ENCODE data around the gene SHLD2. TPM values are rescaled to one million over a fixed set of nuclear protein-coding genes. Genes with fewer than 3 reads are reported as not detected.

SHLD2 gene
- 24.6 TPM for polyA plus RNA-seq (2012; ENCODE audit: missing spikeins)

GRCh38 chr10:87094373-87095235 lies at the start of gene SHLD2, which contains the start of gene GLUD1:
SHLD2 (plus strand) TSS chr10:87095206; CDS start chr10:87151355, 56,149 bp downstream.
GLUD1 (minus strand) TSS chr10:87094843; CDS start chr10:87094769, 74 bp downstream.
- FAIRE-seq (peak; percentile 94), DNase-seq (ENCODE audit: insufficient read length) (peak; percentile 80)
- TF ChIP-seq POLR2A (IDR thresholded peaks at IDR 0.05; ENCODE audit: low read depth, low read length) (peak; percentile 84), POLR2AphosphoS5 (IDR thresholded peaks at IDR 0.05; ENCODE audit: low read depth, low read length) (peak; percentile 61; the same call in 1 of the 2 replicates), TAF1 (IDR thresholded peaks at IDR 0.05; ENCODE audit: borderline replicate concordance, low read depth, low read length) (no peak)

- no peak for FAIRE-seq
- DNase-seq (ENCODE audit: insufficient read length): no peak
- no peak for TF ChIP-seq POLR2AphosphoS5 (IDR thresholded peaks at IDR 0.05; ENCODE audit: low read depth, low read length)
- TF ChIP-seq TAF1 (IDR thresholded peaks at IDR 0.05; ENCODE audit: borderline replicate concordance, low read depth, low read length): no peak
- TF ChIP-seq POLR2A (IDR thresholded peaks at IDR 0.05; ENCODE audit: low read depth, low read length): no peak
These were observed 49.5 kb upstream of the SHLD2 start for GRCh38 chr10:87045434-87045938.

- DNase-seq (ENCODE audit: insufficient read length) (no peak), FAIRE-seq (no peak)
- no peak for TF ChIP-seq POLR2AphosphoS5 (IDR thresholded peaks at IDR 0.05; ENCODE audit: low read depth, low read length)
- TF ChIP-seq POLR2A (IDR thresholded peaks at IDR 0.05; ENCODE audit: low read depth, low read length): no peak
- no peak for TF ChIP-seq TAF1 (IDR thresholded peaks at IDR 0.05; ENCODE audit: borderline replicate concordance, low read depth, low read length)
These were observed 41.9 kb upstream of the SHLD2 start for GRCh38 chr10:87053111-87053510.

DNA sequence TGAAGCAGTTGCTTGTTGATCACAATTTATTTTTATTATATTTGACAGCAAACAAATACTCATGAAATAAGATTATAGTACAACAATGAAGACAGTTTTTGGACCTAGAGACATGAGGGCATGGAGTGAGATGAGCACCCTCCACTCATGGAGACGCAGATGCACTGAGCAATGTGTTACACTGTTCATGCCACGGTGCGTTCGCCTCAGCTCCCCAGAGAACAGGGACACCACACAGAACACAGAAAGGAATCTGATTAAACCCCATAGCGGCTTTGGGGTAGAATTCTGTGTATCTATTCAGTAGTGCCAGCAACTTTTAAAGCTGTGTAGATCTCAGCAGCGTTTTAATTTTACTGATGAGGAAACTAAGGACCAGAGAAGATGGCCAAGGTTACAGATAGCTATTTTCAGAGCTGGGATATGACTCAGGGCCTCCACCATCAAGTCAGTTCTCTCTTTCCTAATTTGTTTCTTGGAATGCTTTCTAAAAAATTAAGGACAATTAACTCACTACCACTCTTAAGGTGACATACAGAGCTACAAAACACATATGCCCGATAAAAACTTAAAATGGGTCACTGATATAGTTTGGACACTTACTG lies 41.3 kb upstream of the SHLD2 start:
- no peak for TF ChIP-seq POLR2AphosphoS5 (IDR thresholded peaks at IDR 0.05; ENCODE audit: low read depth, low read length)
- no peak for TF ChIP-seq TAF1 (IDR thresholded peaks at IDR 0.05; ENCODE audit: borderline replicate concordance, low read depth, low read length)
- TF ChIP-seq POLR2A (IDR thresholded peaks at IDR 0.05; ENCODE audit: low read depth, low read length): no peak
- DNase-seq (ENCODE audit: insufficient read length) (no peak), FAIRE-seq (no peak)

DNA sequence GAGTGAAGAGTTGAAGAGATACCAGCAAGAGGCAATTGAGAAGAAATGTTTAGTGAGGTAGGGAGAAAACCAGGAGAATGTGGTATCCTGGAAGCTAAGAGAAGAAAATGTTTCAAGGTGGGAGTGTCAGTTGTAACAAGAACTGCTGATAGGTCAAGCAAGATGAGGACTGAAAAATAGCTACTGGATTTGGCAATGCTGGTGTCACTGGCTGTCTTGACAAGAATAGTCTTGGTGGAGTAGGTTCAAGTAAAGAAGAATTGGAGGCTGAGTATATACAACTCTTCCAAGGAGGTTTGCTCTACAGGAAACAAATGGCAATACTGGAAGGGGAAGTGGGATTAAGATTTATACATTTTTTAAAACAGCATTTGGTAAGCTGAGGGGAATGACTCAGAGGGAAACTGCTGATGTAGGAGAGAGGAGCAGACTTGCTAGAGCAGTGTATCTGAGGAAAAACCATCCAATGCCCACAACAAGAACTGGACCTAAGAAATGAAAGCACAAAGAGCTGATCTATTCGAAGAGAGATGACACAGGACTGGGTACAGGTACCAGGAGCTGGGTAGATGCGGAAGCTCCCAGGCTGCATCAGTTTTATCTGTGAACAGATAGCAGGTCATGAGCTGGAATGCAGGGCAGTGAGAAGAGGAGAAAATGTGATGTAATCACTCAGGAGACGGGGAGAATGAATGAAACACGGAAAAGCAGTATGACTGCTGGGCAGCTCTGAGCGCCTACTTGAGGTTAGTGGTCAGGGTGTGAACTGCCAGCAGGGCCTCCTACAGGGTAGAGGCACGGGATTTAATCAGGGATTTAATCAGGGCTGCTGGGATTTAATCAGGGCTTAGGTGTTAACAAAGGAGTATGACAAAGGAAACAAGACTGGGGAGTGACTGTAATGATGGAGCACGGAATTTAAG lies 40.4 kb upstream of the SHLD2 start:
- TF ChIP-seq POLR2A (IDR thresholded peaks at IDR 0.05; ENCODE audit: low read depth, low read length): no peak
- DNase-seq (ENCODE audit: insufficient read length) (no peak), FAIRE-seq (no peak)

- DNase-seq (ENCODE audit: insufficient read length): no peak
- TF ChIP-seq POLR2AphosphoS5 (IDR thresholded peaks at IDR 0.05; ENCODE audit: low read depth, low read length) (no peak), TAF1 (IDR thresholded peaks at IDR 0.05; ENCODE audit: borderline replicate concordance, low read depth, low read length) (no peak), POLR2A (IDR thresholded peaks at IDR 0.05; ENCODE audit: low read depth, low read length) (no peak)
- FAIRE-seq: no peak
These were observed 36.8 kb upstream of the SHLD2 start for GRCh38 chr10:87058171-87058570.

GRCh38 chr10:87059401-87059800 lies 35.6 kb upstream of the SHLD2 start:
- DNase-seq (ENCODE audit: insufficient read length) (no peak), FAIRE-seq (no peak)
- no peak for TF ChIP-seq TAF1 (IDR thresholded peaks at IDR 0.05; ENCODE audit: borderline replicate concordance, low read depth, low read length)
- TF ChIP-seq POLR2A (IDR thresholded peaks at IDR 0.05; ENCODE audit: low read depth, low read length): no peak
- TF ChIP-seq POLR2AphosphoS5 (IDR thresholded peaks at IDR 0.05; ENCODE audit: low read depth, low read length): no peak

- no peak for TF ChIP-seq POLR2AphosphoS5 (IDR thresholded peaks at IDR 0.05; ENCODE audit: low read depth, low read length)
- TF ChIP-seq TAF1 (IDR thresholded peaks at IDR 0.05; ENCODE audit: borderline replicate concordance, low read depth, low read length): no peak
- no peak for TF ChIP-seq POLR2A (IDR thresholded peaks at IDR 0.05; ENCODE audit: low read depth, low read length)
- no peak for FAIRE-seq
- DNase-seq (ENCODE audit: insufficient read length): no peak
These were observed 34.6 kb upstream of the SHLD2 start for GRCh38 chr10:87060280-87060928.

DNA sequence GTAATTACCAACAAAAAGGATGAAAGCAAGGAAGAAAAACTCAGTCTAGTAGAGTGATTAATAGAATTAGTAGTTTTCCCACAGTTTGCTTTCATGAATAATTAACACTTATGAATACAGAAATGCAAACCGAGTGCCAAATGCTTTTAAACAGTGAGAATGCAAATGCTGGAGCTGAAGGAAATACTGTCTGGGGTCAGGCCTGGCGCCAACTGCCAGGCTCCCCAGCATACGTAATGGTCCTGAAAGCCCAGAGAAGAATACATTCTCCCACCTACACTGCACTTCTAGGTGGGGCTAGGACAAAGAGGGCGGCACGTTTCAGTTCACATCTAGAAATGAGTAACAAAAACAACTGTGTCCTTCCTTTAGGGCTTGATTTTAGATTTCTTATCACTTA lies 30.4 kb upstream of the SHLD2 start:
- DNase-seq (ENCODE audit: insufficient read length): no peak
- no peak for FAIRE-seq
- TF ChIP-seq POLR2AphosphoS5 (IDR thresholded peaks at IDR 0.05; ENCODE audit: low read depth, low read length): no peak
- TF ChIP-seq TAF1 (IDR thresholded peaks at IDR 0.05; ENCODE audit: borderline replicate concordance, low read depth, low read length): no peak
- TF ChIP-seq POLR2A (IDR thresholded peaks at IDR 0.05; ENCODE audit: low read depth, low read length): no peak

- no peak for TF ChIP-seq POLR2A (IDR thresholded peaks at IDR 0.05; ENCODE audit: low read depth, low read length)
- no peak for TF ChIP-seq POLR2AphosphoS5 (IDR thresholded peaks at IDR 0.05; ENCODE audit: low read depth, low read length)
- no peak for TF ChIP-seq TAF1 (IDR thresholded peaks at IDR 0.05; ENCODE audit: borderline replicate concordance, low read depth, low read length)
- no peak for DNase-seq (ENCODE audit: insufficient read length)
- FAIRE-seq: no peak
These were observed 28.8 kb upstream of the SHLD2 start for GRCh38 chr10:87066178-87066577.

Data from GM12892 (cell line).